OCI-LY7 (cell line): ENCODE data around the gene ELMO2.

ENCODE experiments used
- EZH2phosphoT487 ChIP-seq: fragments of 200-600 bp; sonication (generic); IDR thresholded peaks from 2 replicates; pipeline ENCODE4 v1.6.1; 2018; ENCODE audit warnings: low read depth, borderline replicate concordance, mild to moderate bottlenecking, mixed run types, antibody characterized with exemption, low read length, moderate library complexity, mixed read lengths
- TF ChIP-seq, protein P1 (sequence below): fragments of 200-600 bp; sonication (generic); conservative IDR thresholded peaks from 2 replicates; pipeline ENCODE4 v1.5.1; 2014; ENCODE audit warnings: mild to moderate bottlenecking, antibody characterized with exemption, low read length, moderate library complexity, mixed read lengths

DNA sequence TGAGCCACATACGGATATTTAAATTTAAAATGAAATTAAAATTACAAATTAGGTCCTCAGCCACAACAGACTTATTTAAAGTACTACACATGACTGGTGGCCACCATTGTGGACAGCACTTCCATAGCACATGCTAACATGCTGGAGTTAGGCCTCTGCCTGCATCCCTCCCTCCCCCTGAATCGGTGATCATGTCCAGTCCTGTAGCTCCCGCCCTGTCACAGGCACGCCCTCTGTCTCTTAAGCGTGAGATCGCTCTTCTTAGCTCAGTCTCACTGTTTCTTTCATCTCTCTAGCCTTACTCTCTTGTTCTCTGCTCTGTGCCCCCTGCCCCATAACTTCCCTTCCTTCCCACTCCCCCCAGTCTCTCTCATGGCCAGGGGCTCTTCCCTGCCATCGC is 28.9 kb downstream of the ELMO2 start:
- TF ChIP-seq, protein P1, sequence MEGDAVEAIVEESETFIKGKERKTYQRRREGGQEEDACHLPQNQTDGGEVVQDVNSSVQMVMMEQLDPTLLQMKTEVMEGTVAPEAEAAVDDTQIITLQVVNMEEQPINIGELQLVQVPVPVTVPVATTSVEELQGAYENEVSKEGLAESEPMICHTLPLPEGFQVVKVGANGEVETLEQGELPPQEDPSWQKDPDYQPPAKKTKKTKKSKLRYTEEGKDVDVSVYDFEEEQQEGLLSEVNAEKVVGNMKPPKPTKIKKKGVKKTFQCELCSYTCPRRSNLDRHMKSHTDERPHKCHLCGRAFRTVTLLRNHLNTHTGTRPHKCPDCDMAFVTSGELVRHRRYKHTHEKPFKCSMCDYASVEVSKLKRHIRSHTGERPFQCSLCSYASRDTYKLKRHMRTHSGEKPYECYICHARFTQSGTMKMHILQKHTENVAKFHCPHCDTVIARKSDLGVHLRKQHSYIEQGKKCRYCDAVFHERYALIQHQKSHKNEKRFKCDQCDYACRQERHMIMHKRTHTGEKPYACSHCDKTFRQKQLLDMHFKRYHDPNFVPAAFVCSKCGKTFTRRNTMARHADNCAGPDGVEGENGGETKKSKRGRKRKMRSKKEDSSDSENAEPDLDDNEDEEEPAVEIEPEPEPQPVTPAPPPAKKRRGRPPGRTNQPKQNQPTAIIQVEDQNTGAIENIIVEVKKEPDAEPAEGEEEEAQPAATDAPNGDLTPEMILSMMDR: no peak
- no peak for TF ChIP-seq EZH2phosphoT487
